Kidney capillary endothelial cell (primary cell): Measurements from ENCODE around the gene PGLYRP2.

Experiments
- DNase-seq: peaks from one replicate; pipeline ENCODE4 v3.0.0-alpha.2; 2018; ENCODE audit warnings: low spot score

Gene PGLYRP2

GRCh38 chr19:15425321-15425950 is 53.9 kb downstream of the PGLYRP2 start:
- DNase-seq, result no peak

DNA sequence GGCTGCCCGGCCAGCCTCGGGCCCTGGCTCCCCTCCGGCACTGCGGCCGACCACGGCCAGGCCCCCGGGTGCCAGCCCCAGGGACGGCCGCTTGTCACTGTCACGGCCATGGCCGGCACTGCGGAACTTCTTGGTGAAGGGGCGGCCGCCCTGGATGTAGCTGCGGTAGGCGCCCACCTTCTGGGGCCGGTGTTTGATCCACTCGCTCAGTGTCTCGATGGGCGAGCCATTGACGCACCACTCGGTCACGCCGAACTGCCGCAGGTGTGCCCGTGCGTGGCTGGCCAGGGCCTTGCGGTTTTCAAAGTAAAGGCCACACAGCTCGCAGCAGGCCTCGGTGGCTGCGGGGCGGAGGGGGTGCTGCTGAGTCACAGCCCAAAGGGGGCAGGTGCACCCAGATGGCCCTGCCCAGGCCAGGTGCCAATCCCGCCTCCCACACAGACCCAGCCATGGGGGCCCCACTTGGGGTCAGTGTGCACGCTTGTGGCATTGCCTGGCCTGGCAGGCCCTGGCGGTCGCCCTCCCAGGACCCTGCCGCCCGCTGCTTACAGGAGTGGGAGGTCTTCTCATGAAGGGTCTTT is 54.5 kb downstream of the PGLYRP2 start:
- no peak for DNase-seq

- no peak for DNase-seq
Measured at GRCh38 chr19:15424121-15424520, 55.2 kb downstream of the PGLYRP2 start.

GRCh38 chr19:15423130-15423529 is 56.2 kb downstream of the PGLYRP2 start:
- DNase-seq, result no peak

- DNase-seq, result no peak
Measured at GRCh38 chr19:15422296-15423075, 56.8 kb downstream of the PGLYRP2 start.

DNA sequence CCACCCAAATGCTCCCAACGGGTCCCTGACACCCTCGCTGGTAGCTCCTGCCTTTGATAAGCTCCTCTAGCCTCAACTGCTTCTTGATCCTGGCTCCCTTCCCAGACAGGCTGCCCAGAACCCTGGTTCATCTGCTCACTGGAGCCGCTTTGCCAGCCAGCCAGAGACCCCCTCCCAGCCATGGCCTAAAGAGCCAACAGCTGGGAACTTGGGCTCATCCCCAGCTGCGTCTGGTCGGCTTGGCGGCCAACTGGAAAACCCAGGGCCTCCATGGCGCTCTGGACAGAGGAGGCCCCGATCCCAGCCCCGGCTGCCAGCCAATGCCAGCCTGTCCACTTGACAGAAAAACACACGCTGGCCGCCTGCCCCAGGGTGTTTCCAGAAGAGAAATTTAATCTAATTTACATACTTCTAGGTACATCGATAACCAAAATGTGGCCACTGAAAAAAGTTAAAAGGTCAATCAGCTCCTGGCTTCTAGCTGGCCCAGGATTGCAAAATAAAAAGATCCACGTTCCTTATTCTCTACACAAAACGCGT is 57.5 kb downstream of the PGLYRP2 start:
- DNase-seq, result no peak

GRCh38 chr19:15421136-15421695 is 58.1 kb downstream of the PGLYRP2 start:
- DNase-seq, result no peak

GRCh38 chr19:15419413-15420025 is 59.8 kb downstream of the PGLYRP2 start:
- peak; percentile 26 for DNase-seq
